ENCODE measurements around the gene ALDH1B1. TPM values are rescaled to one million over a fixed set of nuclear protein-coding genes. Genes with fewer than 3 reads are reported as not detected.

Gene ALDH1B1
- total RNA-seq, 4 donors from 2014 or later, result 7.9 to 15.3 (median 11.0) TPM

DNA sequence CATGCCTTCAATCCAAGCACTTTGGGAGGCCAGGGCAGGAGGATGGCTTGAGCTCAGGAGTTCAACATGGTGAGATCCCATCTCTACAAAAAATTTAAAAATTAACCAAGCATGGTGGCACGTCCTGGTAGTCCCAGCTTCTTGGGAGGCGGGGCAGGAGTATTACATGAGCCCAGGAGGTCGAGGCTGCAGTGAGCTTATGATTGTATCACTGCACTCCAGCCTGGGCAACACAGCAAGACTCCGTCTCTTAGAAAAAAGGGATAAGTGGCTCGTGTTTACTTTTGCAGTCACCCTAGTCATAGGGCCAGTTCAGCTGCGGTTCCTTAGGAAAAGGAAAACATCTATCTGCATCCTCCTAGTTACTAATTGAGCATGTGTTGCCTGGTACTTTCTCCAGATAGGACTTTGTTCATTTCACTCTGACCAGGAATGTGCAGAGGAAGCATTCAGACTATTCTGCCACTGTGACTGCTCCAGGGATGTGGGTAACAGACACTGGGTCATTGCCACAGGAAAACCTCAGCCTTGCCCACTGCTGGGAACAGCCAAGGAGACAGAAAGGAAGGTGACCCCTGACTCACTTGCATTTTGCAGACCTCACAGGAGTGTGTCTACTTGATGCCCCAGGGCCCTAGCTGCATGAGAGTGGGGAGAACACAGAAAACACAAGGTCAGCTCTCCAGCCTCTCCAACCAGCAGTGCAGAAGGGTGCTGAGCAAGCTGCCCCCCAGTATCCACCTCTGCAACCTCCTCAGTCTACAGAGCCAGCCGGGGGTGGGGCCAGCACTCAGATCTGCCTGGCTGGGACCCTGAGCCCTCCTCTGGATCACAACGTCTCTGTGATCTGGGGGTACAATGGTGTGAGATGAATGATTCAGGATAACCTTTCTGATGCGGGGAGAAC lies 33.9 kb upstream of the ALDH1B1 start:
- no peak for TF ChIP-seq EP300 (IDR thresholded peaks at IDR 0.05)
- Histone ChIP-seq H3K36me3 (no peaks in the 10 kb centered on the region), H3K27ac (no peak overlapping the region), H3K9me3 (no peaks in the 10 kb centered on the region), H3K4me3 (no peak overlapping the region), H3K27me3 (no peaks in the 10 kb centered on the region), H3K4me1 (peaks cover 0 to 6% (median 0%) of the 10 kb centered on the region in 4 donors)
- no peak for DNase-seq (ENCODE audit: low spot score in 2 of 2)
- 77 to 83% methylated on average over 8 to 9 of the region's 9 CpGs for WGBS, 2 donors

DNA sequence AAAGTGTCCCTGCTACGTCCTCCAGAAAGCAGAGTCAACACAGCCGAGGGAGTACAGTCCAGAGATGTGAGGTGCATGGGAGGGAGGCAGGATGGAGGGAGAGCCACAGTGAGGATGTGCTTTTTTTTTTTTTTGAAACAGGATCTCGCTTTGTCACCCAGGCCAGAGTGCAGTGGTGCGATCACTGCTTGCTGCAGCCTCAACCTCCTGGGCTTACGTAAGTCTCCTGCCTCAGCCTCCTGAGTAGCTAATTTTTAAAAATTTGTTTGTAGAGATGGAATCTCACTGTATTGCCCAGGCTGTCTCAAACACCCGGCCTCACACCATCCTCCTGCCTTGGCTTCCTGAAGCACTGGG lies 33.2 kb upstream of the ALDH1B1 start:
- no peak for DNase-seq (ENCODE audit: low spot score in 2 of 2)
- no peak overlapping the region for H3K4me3 ChIP-seq
- no peaks in the 10 kb centered on the region for H3K36me3 ChIP-seq
- no peaks in the 10 kb centered on the region for H3K9me3 ChIP-seq
- WGBS, 2 donors, result 81 to 89% methylated on average over 6 of the region's 6 CpGs
- H3K27me3 ChIP-seq, result no peaks in the 10 kb centered on the region
- H3K4me1 ChIP-seq, result peaks cover 0 to 6% (median 0%) of the 10 kb centered on the region in 4 donors
- no peak overlapping the region for H3K27ac ChIP-seq
- TF ChIP-seq POLR2A (IDR thresholded peaks at IDR 0.05) (no peak), EP300 (IDR thresholded peaks at IDR 0.05) (no peak)
- TF ChIP-seq, protein P1, sequence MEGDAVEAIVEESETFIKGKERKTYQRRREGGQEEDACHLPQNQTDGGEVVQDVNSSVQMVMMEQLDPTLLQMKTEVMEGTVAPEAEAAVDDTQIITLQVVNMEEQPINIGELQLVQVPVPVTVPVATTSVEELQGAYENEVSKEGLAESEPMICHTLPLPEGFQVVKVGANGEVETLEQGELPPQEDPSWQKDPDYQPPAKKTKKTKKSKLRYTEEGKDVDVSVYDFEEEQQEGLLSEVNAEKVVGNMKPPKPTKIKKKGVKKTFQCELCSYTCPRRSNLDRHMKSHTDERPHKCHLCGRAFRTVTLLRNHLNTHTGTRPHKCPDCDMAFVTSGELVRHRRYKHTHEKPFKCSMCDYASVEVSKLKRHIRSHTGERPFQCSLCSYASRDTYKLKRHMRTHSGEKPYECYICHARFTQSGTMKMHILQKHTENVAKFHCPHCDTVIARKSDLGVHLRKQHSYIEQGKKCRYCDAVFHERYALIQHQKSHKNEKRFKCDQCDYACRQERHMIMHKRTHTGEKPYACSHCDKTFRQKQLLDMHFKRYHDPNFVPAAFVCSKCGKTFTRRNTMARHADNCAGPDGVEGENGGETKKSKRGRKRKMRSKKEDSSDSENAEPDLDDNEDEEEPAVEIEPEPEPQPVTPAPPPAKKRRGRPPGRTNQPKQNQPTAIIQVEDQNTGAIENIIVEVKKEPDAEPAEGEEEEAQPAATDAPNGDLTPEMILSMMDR (IDR thresholded peaks at IDR 0.05), result no peak

DNA sequence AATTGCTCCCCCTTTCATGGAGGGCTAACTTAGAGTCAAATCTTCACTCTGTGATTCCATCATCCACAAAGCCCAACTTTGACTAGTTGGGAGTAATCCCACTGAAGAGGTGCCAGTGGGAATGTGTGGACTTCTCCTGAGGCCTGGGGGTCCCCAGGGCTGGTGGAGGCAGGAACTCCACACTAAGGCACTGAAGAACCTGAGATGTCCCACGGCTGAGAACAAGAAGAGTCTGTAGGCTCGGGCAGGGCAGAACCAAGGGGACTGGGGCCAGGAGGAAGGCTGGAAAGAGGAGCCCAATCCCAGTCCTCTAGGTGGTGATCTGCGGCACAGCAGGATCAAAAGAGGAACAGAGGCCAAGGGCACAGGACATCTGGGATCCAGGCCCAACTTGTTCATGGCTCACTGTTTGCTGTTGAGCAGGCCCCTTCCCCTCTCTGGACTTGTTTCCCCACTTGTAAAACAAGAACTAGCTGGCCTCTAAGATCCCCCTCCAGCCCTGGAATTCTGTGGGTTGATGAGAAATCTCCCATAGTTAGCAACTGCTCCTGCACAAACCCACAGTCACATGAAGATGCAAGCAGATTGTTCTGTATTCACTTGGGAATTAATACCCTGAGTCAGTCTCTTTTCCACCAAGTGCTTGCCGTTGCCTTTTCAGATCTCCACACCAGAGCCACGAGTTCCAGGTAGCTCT lies 32.7 kb upstream of the ALDH1B1 start:
- 64 to 68% methylated on average over 5 of the region's 5 CpGs for WGBS, 2 donors
- no peak overlapping the region for H3K27ac ChIP-seq
- no peaks in the 10 kb centered on the region for H3K9me3 ChIP-seq
- DNase-seq (ENCODE audit: low spot score in 2 of 2), result no peak
- H3K4me3 ChIP-seq, result no peak overlapping the region
- TF ChIP-seq EP300 (IDR thresholded peaks at IDR 0.05) (no peak), POLR2A (IDR thresholded peaks at IDR 0.05) (no peak)
- TF ChIP-seq, protein P1 (IDR thresholded peaks at IDR 0.05), result no peak
- peaks cover 0 to 6% (median 0%) of the 10 kb centered on the region in 4 donors for H3K4me1 ChIP-seq
- no peaks in the 10 kb centered on the region for H3K27me3 ChIP-seq
- no peaks in the 10 kb centered on the region for H3K36me3 ChIP-seq

DNA sequence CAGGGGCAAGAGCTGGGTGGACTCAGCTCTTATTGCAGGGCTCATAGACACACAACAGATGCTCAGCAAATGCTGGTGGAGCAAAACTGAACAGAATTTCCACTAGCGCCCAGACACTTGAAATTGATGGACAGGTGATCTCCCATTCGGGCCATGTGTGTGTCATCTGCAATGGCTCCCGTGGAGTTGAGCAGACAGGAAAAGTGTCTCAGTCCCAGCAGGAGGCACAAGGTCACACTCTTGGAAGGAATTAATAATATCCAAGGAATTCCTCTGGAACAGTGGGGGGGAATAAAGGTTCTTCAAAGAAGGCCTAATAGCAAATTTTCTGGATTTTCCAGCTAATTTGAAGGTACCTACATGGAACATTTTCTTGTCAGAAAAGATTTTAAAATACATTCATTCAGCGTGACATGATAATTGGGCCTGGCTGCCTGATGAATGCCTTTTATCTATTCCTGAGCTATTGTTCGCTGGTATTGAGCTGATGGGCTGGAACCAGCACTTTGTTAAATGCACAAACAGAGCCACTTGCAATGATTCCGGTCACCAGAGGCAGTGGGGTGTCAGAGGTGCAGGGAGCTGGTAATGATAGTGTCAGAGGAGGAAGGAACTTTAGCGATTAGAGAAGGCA lies 31.5 kb upstream of the ALDH1B1 start:
- no peak for DNase-seq (ENCODE audit: low spot score in 2 of 2)
- no peak for TF ChIP-seq EP300 (IDR thresholded peaks at IDR 0.05)
- TF ChIP-seq, protein P1 (IDR thresholded peaks at IDR 0.05), result no peak
- no peak for TF ChIP-seq POLR2A (IDR thresholded peaks at IDR 0.05)
- H3K27me3 ChIP-seq, result no peaks in the 10 kb centered on the region
- H3K4me3 ChIP-seq, result no peak overlapping the region
- peaks cover 0 to 6% (median 0%) of the 10 kb centered on the region in 4 donors for H3K4me1 ChIP-seq
- H3K36me3 ChIP-seq, result no peaks in the 10 kb centered on the region
- WGBS, 2 donors, result 66 to 74% methylated on average over 7 of the region's 7 CpGs
- no peaks in the 10 kb centered on the region for H3K9me3 ChIP-seq
- H3K27ac ChIP-seq, result no peak overlapping the region

DNA sequence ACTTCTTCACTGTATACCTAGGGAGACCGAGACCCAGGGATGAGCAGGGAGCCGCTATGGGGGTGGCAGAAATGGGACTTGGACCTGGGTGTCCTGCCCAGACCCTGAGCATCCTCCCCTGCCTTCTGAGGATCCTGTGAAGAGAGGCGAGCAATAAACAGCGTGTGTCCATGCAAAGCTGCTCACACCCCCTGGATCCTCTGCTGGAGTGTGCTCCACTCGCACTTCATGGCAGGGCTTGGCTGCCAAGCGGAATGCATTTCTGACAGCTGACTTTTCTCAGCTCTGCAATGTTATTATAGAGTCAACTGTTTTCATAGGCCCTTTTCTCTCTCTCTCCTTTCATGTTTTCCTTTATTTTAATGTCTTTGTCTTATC lies 31.0 kb upstream of the ALDH1B1 start:
- Histone ChIP-seq H3K27ac (no peak overlapping the region), H3K27me3 (no peaks in the 10 kb centered on the region), H3K4me1 (peaks cover 0 to 6% (median 0%) of the 10 kb centered on the region in 4 donors), H3K36me3 (no peaks in the 10 kb centered on the region), H3K9me3 (no peaks in the 10 kb centered on the region), H3K4me3 (no peak overlapping the region)
- no peak for DNase-seq (ENCODE audit: low spot score in 2 of 2)
- no peak for TF ChIP-seq EP300 (IDR thresholded peaks at IDR 0.05)
- TF ChIP-seq, protein P1 (IDR thresholded peaks at IDR 0.05), result no peak
- no peak for TF ChIP-seq POLR2A (IDR thresholded peaks at IDR 0.05)
- WGBS, 2 donors, result 75 to 80% methylated on average over 6 of the region's 6 CpGs

Data from tibial nerve (tissue), 4 donors.